HCT116 (cell line): ENCODE measurements around the gene CHST14. TPM values are rescaled to one million over a fixed set of nuclear protein-coding genes. Genes with fewer than 3 reads are reported as not detected.

ENCODE experiments used
- ATAC-seq: fragments of 200-7000 bp; cut with Tn5 transposase; 2 replicates; pipeline ENCODE4 v1.9.1; 2020; ENCODE audit warnings: mild to moderate bottlenecking, moderate library complexity
- BruUV-seq: library from RNA; stranded (reverse); fragments of 400-500 nt; replicated peaks from 2 replicates; lab custom pipeline; 2021; lab: Mats Ljungman, UMichigan
- CTCF ChIA-PET: fragments of 300-600 bp; sonication (Branson Sonifier 250); formaldehyde crosslinking; loops from one replicate; lab custom pipeline; 2021; ENCODE audit warnings: antibody characterized with exemption; lab: Charles Lee
- POLR2A ChIA-PET: fragments of 300-600, 350-600 bp; sonication (Branson Sonifier 250); formaldehyde crosslinking; loops from one replicate; lab custom pipeline; 2021; ENCODE audit warnings: antibody characterized with exemption; lab: Charles Lee
- RAD21 ChIA-PET, 2 experiments: fragments of 300-600 bp; sonication (Branson Sonifier 250); formaldehyde crosslinking; loops; one replicate each; lab custom pipeline; 2023; ENCODE audit warnings: low total read pairs in 2 of 2; ENCODE audit not compliant: uncharacterized antibody in 2 of 2, unreplicated experiment in 2 of 2, low non-redundant PET in 1 of 2; lab: Charles Lee
- DNase-seq: peaks from one replicate; pipeline ENCODE4 v3.0.0-alpha.2; 2010; ENCODE audit warnings: low read depth, low spot score
- H2AFZ ChIP-seq: fragments of 200-600 bp; shearing (Covaris generic), sonication (generic); 2 replicates; pipeline ENCODE4 v1.6.1; 2017; ENCODE audit warnings: low read depth, mixed run types, mixed read lengths, antibody characterized with exemption, low read length; ENCODE audit not compliant: poor library complexity, severe bottlenecking
- H3K27ac ChIP-seq: 2 replicates; pipeline ENCODE4 v1.5.1; 2012; ENCODE audit warnings: low read depth, low read length
- H3K27me3 ChIP-seq: fragments of 200-600 bp; sonication (generic); 2 replicates; pipeline ENCODE4 v1.6.1; 2016; ENCODE audit warnings: mixed run types, low read length, mixed read lengths; ENCODE audit not compliant: insufficient read depth
- H3K36me3 ChIP-seq, 2 experiments: fragments of 200-500 bp in 1 of 2; fragments of 200-600 bp in 1 of 2; sonication (Bioruptor generic) in 1 of 2; sonication (generic) in 1 of 2; 2 replicates each; pipeline versions ENCODE4 v1.5.1 to v1.6.1; 2014 to 2016; ENCODE audit warnings: low read length in 2 of 2, inconsistent platforms in 1 of 2, mixed read lengths in 1 of 2, mixed run types in 1 of 2; ENCODE audit not compliant: insufficient read depth in 2 of 2, control insufficient read depth in 1 of 2
- H3K4me1 ChIP-seq, 2 experiments: fragments of 200-600 bp in 1 of 2; sonication (generic) in 1 of 2; 2 replicates each; pipeline versions ENCODE4 v1.5.1 to v1.6.1; 2012 to 2017; ENCODE audit warnings: low read length in 2 of 2, inconsistent platforms in 1 of 2, mild to moderate bottlenecking in 1 of 2, mixed read lengths in 1 of 2, mixed run types in 1 of 2, moderate library complexity in 1 of 2; ENCODE audit not compliant: insufficient read depth in 2 of 2, control insufficient read depth in 1 of 2
- H3K4me2 ChIP-seq: fragments of 200-600 bp; sonication (generic); 2 replicates; pipeline ENCODE4 v1.6.1; 2017; ENCODE audit warnings: mixed run types, low read length, mixed read lengths
- H3K4me3 ChIP-seq, 2 experiments: fragments of 200-600 bp in 1 of 2; sonication (generic) in 1 of 2; replicated peaks in 1 of 2; 2 replicates each; pipeline ENCODE4 v1.5.1; 2011 to 2016; ENCODE audit warnings: low read length in 2 of 2, control low read depth in 1 of 2, low read depth in 1 of 2, mild to moderate bottlenecking in 1 of 2, mixed read lengths in 1 of 2, mixed run types in 1 of 2
- H3K79me2 ChIP-seq: fragments of 200-600 bp; sonication (generic); 2 replicates; pipeline ENCODE4 v1.6.1; 2017; ENCODE audit warnings: mild to moderate bottlenecking, mixed run types, low read length, moderate library complexity, mixed read lengths; ENCODE audit not compliant: insufficient read depth
- H3K9ac ChIP-seq: fragments of 200-600 bp; sonication (generic); 2 replicates; pipeline ENCODE4 v1.6.1; 2016; ENCODE audit warnings: low read length, mixed read lengths
- H3K9me2 ChIP-seq: fragments of 200-600 bp; sonication (generic), shearing (Covaris generic); 2 replicates; pipeline ENCODE4 v1.6.1; 2017; ENCODE audit warnings: mixed run types, mild to moderate bottlenecking, moderate library complexity; ENCODE audit not compliant: insufficient read depth
- H3K9me3 ChIP-seq, 2 experiments: fragments of 200-500 bp in 1 of 2; fragments of 200-600 bp in 1 of 2; sonication (Bioruptor generic) in 1 of 2; sonication (generic) in 1 of 2; 2 replicates each; pipeline ENCODE4 v1.6.1; 2014 to 2017; ENCODE audit warnings: low read length in 2 of 2, mixed read lengths in 2 of 2, inconsistent platforms in 1 of 2, low read depth in 1 of 2, mild to moderate bottlenecking in 1 of 2, mixed run types in 1 of 2, moderate library complexity in 1 of 2; ENCODE audit not compliant: control insufficient read depth in 1 of 2, insufficient read depth in 1 of 2
- H4K20me1 ChIP-seq: fragments of 200-600 bp; sonication (generic), shearing (Covaris generic); 2 replicates; pipeline ENCODE4 v1.6.1; 2017; ENCODE audit warnings: mixed run types, mild to moderate bottlenecking, moderate library complexity; ENCODE audit not compliant: insufficient read depth
- CBX3 ChIP-seq: IDR thresholded peaks from 2 replicates; pipeline ENCODE4 v1.6.1; 2012; ENCODE audit warnings: low read depth
- CEBPB ChIP-seq: IDR thresholded peaks from 2 replicates; pipeline ENCODE4 v1.6.1; 2012; ENCODE audit warnings: low read depth
- POLR2A ChIP-seq: IDR thresholded peaks from 2 replicates; pipeline ENCODE4 v1.7.0; 2011; ENCODE audit warnings: borderline replicate concordance; ENCODE audit not compliant: insufficient read depth, insufficient read length; ENCODE audit errors: extremely low read depth
- POLR2AphosphoS5 ChIP-seq: IDR thresholded peaks from 2 replicates; pipeline ENCODE4 v1.6.1; 2011; ENCODE audit warnings: mild to moderate bottlenecking, low read depth, low read length, moderate library complexity
- RAD21 ChIP-seq: IDR thresholded peaks from 2 replicates; pipeline ENCODE4 v1.6.1; 2012; ENCODE audit warnings: low read depth, mild to moderate bottlenecking
- SIN3A ChIP-seq: IDR thresholded peaks from 2 replicates; pipeline ENCODE4 v1.6.1; 2012; ENCODE audit warnings: low read depth
- TCF7L2 ChIP-seq: IDR thresholded peaks from 2 replicates; pipeline ENCODE4 v1.7.0; 2011; ENCODE audit warnings: borderline replicate concordance, inconsistent platforms; ENCODE audit not compliant: insufficient read depth, insufficient read length; ENCODE audit errors: extremely low read depth
- YY1 ChIP-seq: IDR thresholded peaks from 2 replicates; pipeline ENCODE4 v1.6.1; 2011; ENCODE audit warnings: low read length, low read depth, moderate library complexity, mild to moderate bottlenecking; ENCODE audit not compliant: insufficient replicate concordance; ENCODE audit errors: extremely low read depth
- ZFX ChIP-seq: fragments of 450-650 bp; IDR thresholded peaks from 2 replicates; pipeline ENCODE4 v1.6.1; 2017
- intact Hi-C: fragments of 100-400 bp; cut with micrococcal nuclease; formaldehyde crosslinking; loops from 2 replicates; pipeline ENCODE4 v1.10.0; 2022
- total RNA-seq: library from RNA; stranded (reverse); gene quantifications from one replicate; pipeline ENCODE4 v1.2.1, GENCODE V29; 2021; ENCODE audit not compliant: unreplicated experiment
- TF ChIP-seq, protein P1 (sequence below): IDR thresholded peaks from 2 replicates; pipeline ENCODE4 v1.6.1; 2011; ENCODE audit warnings: mild to moderate bottlenecking, low read length, moderate library complexity; ENCODE audit not compliant: insufficient replicate concordance; ENCODE audit errors: extremely low read depth
- TF ChIP-seq, protein P2 (sequence below): IDR thresholded peaks from 2 replicates; pipeline ENCODE4 v1.6.1; 2012

The CHST14 gene
- total RNA-seq, 1 experiment from 2014 or later: 12.7 TPM

DNA sequence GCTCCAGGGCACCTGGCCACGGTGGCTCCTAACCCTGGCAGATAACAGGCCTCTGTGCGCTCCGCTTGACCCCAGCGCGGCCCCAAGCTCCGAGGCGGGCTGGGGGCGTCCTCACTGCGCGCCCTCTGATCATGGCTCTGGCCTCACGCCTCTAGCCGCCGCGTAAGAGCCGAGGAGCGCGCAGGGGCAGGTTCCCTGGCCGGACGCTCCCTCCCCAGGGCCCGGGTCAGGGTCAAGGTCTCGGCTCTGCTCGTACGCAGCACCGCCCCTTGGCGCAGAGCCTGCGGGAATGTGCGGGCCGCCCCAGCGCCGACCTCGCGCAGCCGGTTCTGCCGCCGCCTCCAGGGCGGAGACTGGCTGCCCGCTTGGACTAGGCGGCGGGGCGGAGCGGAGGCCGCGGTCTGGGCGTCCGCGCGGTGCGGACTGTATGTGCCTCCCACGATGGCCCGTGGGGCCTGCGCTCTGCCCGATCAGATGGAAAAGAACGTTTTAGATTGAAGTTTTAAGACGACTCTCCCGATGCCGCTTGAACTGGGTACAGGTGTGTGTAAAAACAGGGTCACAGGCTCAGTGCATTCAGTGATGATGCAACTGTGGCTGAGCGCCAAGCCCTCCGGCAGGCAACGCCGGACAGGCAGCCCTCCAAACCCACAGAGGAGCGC lies 40.8 kb downstream of the CHST14 start:
- Histone ChIP-seq H2AFZ (peak overlapping the region; percentile 67), H4K20me1 (no peaks in the 10 kb centered on the region), H3K27me3 (no peaks in the 10 kb centered on the region), H3K36me3 (no peaks in the 10 kb centered on the region), H3K9ac (peak overlapping the region; percentile 53), H3K27ac (peak overlapping the region; percentile 19; the same call in 1 of the 2 replicates), H3K4me3 (peak overlapping the region; percentile 42 to 56), H3K9me2 (no peaks in the 10 kb centered on the region), H3K79me2 (no peaks in the 10 kb centered on the region), H3K4me1 (peaks cover 12 to 27% of the 10 kb centered on the region in 2 experiments), H3K9me3 (no peaks in the 10 kb centered on the region), H3K4me2 (peak overlapping the region; percentile 88)
- BruUV-seq: no TSS peak
- DNase-seq (no peak), ATAC-seq (peak; percentile 75)
- peak; percentile 24; the same call in 1 of the 2 replicates for TF ChIP-seq CBX3
- peak; percentile 59 for TF ChIP-seq CEBPB
- peak; percentile 73 for TF ChIP-seq POLR2AphosphoS5
- peak; percentile 34 for TF ChIP-seq YY1
- TF ChIP-seq, protein P1, sequence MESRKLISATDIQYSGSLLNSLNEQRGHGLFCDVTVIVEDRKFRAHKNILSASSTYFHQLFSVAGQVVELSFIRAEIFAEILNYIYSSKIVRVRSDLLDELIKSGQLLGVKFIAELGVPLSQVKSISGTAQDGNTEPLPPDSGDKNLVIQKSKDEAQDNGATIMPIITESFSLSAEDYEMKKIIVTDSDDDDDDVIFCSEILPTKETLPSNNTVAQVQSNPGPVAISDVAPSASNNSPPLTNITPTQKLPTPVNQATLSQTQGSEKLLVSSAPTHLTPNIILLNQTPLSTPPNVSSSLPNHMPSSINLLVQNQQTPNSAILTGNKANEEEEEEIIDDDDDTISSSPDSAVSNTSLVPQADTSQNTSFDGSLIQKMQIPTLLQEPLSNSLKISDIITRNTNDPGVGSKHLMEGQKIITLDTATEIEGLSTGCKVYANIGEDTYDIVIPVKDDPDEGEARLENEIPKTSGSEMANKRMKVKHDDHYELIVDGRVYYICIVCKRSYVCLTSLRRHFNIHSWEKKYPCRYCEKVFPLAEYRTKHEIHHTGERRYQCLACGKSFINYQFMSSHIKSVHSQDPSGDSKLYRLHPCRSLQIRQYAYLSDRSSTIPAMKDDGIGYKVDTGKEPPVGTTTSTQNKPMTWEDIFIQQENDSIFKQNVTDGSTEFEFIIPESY: no peak
- TF ChIP-seq SIN3A: 0 out of 2 replicates have a peak, but pooled peaks have one; percentile 15
- TF ChIP-seq ZFX: peak; percentile 92
- peak; percentile 28 for TF ChIP-seq TCF7L2
- peak; percentile 83 for TF ChIP-seq POLR2A
- TF ChIP-seq, protein P2, sequence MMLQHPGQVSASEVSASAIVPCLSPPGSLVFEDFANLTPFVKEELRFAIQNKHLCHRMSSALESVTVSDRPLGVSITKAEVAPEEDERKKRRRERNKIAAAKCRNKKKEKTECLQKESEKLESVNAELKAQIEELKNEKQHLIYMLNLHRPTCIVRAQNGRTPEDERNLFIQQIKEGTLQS: peak; percentile 89
- TF ChIP-seq RAD21: no peak
- ChIA-PET RAD21 (no interaction called here), POLR2A (no interaction called here), CTCF (no interaction called here)
- intact Hi-C loops: no loop called here
